ENCODE data around the gene AQP2.

DNA sequence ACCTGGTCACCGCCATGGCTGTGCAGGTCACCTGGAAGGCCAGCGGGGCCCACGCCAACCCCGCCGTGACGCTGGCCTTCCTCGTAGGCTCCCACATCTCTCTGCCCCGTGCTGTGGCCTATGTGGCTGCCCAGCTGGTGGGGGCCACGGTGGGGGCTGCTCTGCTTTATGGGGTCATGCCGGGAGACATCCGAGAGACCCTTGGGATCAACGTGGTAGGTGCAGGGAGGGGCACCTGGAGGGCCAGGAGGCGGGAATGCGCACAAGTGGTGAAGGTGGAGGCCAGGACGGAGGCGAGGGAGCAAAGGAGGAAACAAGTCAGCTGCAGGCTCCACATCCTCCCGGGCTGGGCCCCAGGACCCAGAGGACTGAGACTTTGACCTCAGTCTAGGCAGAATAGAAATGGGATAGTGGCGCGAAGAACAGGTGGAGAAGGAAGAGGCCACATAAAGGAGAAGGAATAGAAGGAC, 22.9 kb downstream of the AQP2 start:
- TF ChIP-seq CTCF (IDR thresholded peaks at IDR 0.05), result no peak
- no peak for TF ChIP-seq POLR2A (IDR thresholded peaks at IDR 0.05)

Data from uterus (tissue), 2 donors.